H1 (cell line): ENCODE measurements around the gene NDUFS4. TPM values are rescaled to one million over a fixed set of nuclear protein-coding genes. Genes with fewer than 3 reads are reported as not detected.

ENCODE experiments used
- CTCF ChIA-PET: fragments of 300-600 bp; sonication (Branson Sonifier 250); formaldehyde crosslinking; loops from one replicate; lab custom pipeline; 2021; ENCODE audit not compliant: partially characterized antibody; lab: Charles Lee
- POLR2A ChIA-PET: fragments of 300-600 bp; sonication (Branson Sonifier 250); formaldehyde crosslinking; loops from one replicate; lab custom pipeline; 2021; ENCODE audit warnings: inconsistent platforms; ENCODE audit not compliant: partially characterized antibody; lab: Charles Lee
- DNase-seq, 2 experiments: peaks; one replicate each; pipeline versions ENCODE4 v3.0.0 to v3.0.0-alpha.2; 2010 to 2022; ENCODE audit warnings: low spot score in 2 of 2, low read depth in 1 of 2, mixed read lengths in 1 of 2
- FAIRE-seq: peaks from 2 replicates; lab custom pipeline; 2011; peaks lifted over from hg19 to GRCh38; lab: Jason Lieb, UNC
- H2AFZ ChIP-seq: 2 replicates; pipeline ENCODE4 v1.8.1; 2012; ENCODE audit warnings: low read length, inconsistent platforms
- H2AK5ac ChIP-seq: 2 replicates; pipeline ENCODE4 v1.6.1; 2013; ENCODE audit warnings: low read depth, low read length
- H2BK120ac ChIP-seq: replicated peaks from 2 replicates; pipeline ENCODE3; 2013; ENCODE audit warnings: low read depth, low read length, inconsistent platforms
- H2BK12ac ChIP-seq: 2 replicates; pipeline ENCODE4 v1.6.1; 2013; ENCODE audit warnings: low read depth, low read length
- H2BK15ac ChIP-seq: 2 replicates; pipeline ENCODE4 v1.6.1; 2013; ENCODE audit warnings: low read length
- H2BK20ac ChIP-seq: 2 replicates; pipeline ENCODE4 v1.6.1; 2013; ENCODE audit warnings: low read length
- H2BK5ac ChIP-seq: 2 replicates; pipeline ENCODE4 v1.6.1; 2013; ENCODE audit warnings: low read depth, low read length
- H3K14ac ChIP-seq: 2 replicates; pipeline ENCODE4 v1.6.1; 2013; ENCODE audit warnings: inconsistent platforms; ENCODE audit not compliant: insufficient read length
- H3K18ac ChIP-seq: 2 replicates; pipeline ENCODE4 v1.6.1; 2013; ENCODE audit warnings: low read length; ENCODE audit errors: extremely low read depth
- H3K23ac ChIP-seq: 2 replicates; pipeline ENCODE4 v1.6.1; 2013; ENCODE audit warnings: inconsistent platforms; ENCODE audit not compliant: insufficient read length
- H3K23me2 ChIP-seq: 2 replicates; pipeline ENCODE4 v1.6.1; 2013; ENCODE audit warnings: low read depth, low read length
- H3K27ac ChIP-seq: 2 replicates; pipeline ENCODE4 v1.6.1; 2011; ENCODE audit warnings: low read depth, low read length, inconsistent platforms
- H3K27me3 ChIP-seq, 4 experiments: replicated peaks in 1 of 4; 1 replicate in 1 of 4; 2 replicates in 3 of 4; pipeline versions ENCODE4 v1.6.1 to v1.8.1; 2011 to 2013; ENCODE audit warnings: low read length in 3 of 4, mild to moderate bottlenecking in 3 of 4, inconsistent platforms in 2 of 4, mixed read lengths in 2 of 4, moderate library complexity in 1 of 4; ENCODE audit not compliant: control insufficient read depth in 3 of 4, insufficient read depth in 3 of 4; ENCODE audit errors: extremely low read depth in 1 of 4
- H3K36me3 ChIP-seq, 4 experiments: 2 replicates each; pipeline versions ENCODE4 v1.6.1 to v1.8.1; 2011 to 2013; ENCODE audit warnings: mild to moderate bottlenecking in 4 of 4, low read length in 3 of 4, moderate library complexity in 2 of 4, control low read depth in 1 of 4, inconsistent platforms in 1 of 4; ENCODE audit not compliant: insufficient read depth in 4 of 4, control insufficient read depth in 2 of 4
- H3K4ac ChIP-seq: replicated peaks from 2 replicates; pipeline ENCODE3; 2013; ENCODE audit warnings: low read length, low read depth, mixed read lengths, inconsistent platforms; ENCODE audit not compliant: insufficient read length
- H3K4me1 ChIP-seq, 4 experiments: replicated peaks in 1 of 4; 1 replicate in 1 of 4; 2 replicates in 3 of 4; pipeline versions ENCODE4 v1.6.1 to v1.8.1; 2011 to 2013; ENCODE audit warnings: low read length in 3 of 4, inconsistent platforms in 2 of 4, mixed read lengths in 1 of 4; ENCODE audit not compliant: insufficient read depth in 4 of 4, control insufficient read depth in 3 of 4
- H3K4me2 ChIP-seq, 2 experiments: 2 replicates each; pipeline versions ENCODE4 v1.6.1 to v1.8.1; 2011 to 2013; ENCODE audit warnings: low read depth in 2 of 2, low read length in 2 of 2, control low read depth in 1 of 2, inconsistent platforms in 1 of 2, mild to moderate bottlenecking in 1 of 2; ENCODE audit not compliant: insufficient read depth in 1 of 2
- H3K4me3 ChIP-seq, 4 experiments: fragments of 200-600, 300-600 bp in 1 of 4; sonication (generic), shearing (Covaris generic), sonication (Bioruptor Twin) in 1 of 4; 2 replicates each; pipeline versions ENCODE4 v1.5.1 to v1.8.1; 2011 to 2016; ENCODE audit warnings: low read length in 4 of 4, low read depth in 3 of 4, control low read depth in 2 of 4, inconsistent platforms in 2 of 4, mild to moderate bottlenecking in 2 of 4, mixed read lengths in 1 of 4, moderate library complexity in 1 of 4; ENCODE audit not compliant: insufficient read depth in 2 of 4; ENCODE audit errors: extremely low read depth in 1 of 4
- H3K56ac ChIP-seq: replicated peaks from 2 replicates; pipeline ENCODE3; 2013; ENCODE audit warnings: low read depth, mild to moderate bottlenecking, mixed read lengths, low read length, inconsistent platforms; ENCODE audit not compliant: insufficient read length
- H3K79me1 ChIP-seq: 2 replicates; pipeline ENCODE4 v1.6.1; 2013; ENCODE audit warnings: low read depth, low read length, control low read depth
- H3K79me2 ChIP-seq, 2 experiments: 2 replicates each; pipeline versions ENCODE4 v1.6.1 to v1.8.1; 2012 to 2013; ENCODE audit warnings: low read length in 2 of 2, mild to moderate bottlenecking in 2 of 2, inconsistent platforms in 1 of 2; ENCODE audit not compliant: insufficient read depth in 2 of 2, control insufficient read depth in 1 of 2
- H3K9ac ChIP-seq, 4 experiments: replicated peaks in 1 of 4; 1 replicate in 1 of 4; 2 replicates in 3 of 4; pipeline versions ENCODE4 v1.6.1 to v1.8.1; 2011 to 2013; ENCODE audit warnings: low read depth in 3 of 4, low read length in 3 of 4, control low read depth in 2 of 4, mild to moderate bottlenecking in 2 of 4, moderate library complexity in 2 of 4, inconsistent platforms in 1 of 4; ENCODE audit errors: extremely low read depth in 1 of 4
- H3K9me3 ChIP-seq, 2 experiments: 2 replicates each; pipeline versions ENCODE4 v1.6.1 to v1.8.1; 2012 to 2013; ENCODE audit warnings: mild to moderate bottlenecking in 2 of 2, moderate library complexity in 2 of 2, control low read depth in 1 of 2, inconsistent platforms in 1 of 2, low read depth in 1 of 2, low read length in 1 of 2, mixed read lengths in 1 of 2; ENCODE audit not compliant: insufficient read depth in 2 of 2
- H4K20me1 ChIP-seq, 2 experiments: replicated peaks in 1 of 2; 2 replicates each; pipeline versions ENCODE3 to v1.8.1; 2011 to 2013; ENCODE audit warnings: inconsistent platforms in 2 of 2, low read length in 2 of 2, mild to moderate bottlenecking in 1 of 2; ENCODE audit not compliant: insufficient read depth in 2 of 2, control insufficient read depth in 1 of 2
- H4K5ac ChIP-seq: 2 replicates; pipeline ENCODE4 v1.6.1; 2013; ENCODE audit warnings: low read length, low read depth, mixed read lengths, inconsistent platforms; ENCODE audit not compliant: insufficient read length
- H4K8ac ChIP-seq: 2 replicates; pipeline ENCODE4 v1.8.0; 2013; ENCODE audit warnings: mild to moderate bottlenecking, moderate library complexity, low read length, inconsistent platforms; ENCODE audit not compliant: insufficient read depth; ENCODE audit errors: extremely low read depth
- H4K91ac ChIP-seq: replicated peaks from 2 replicates; pipeline ENCODE3; 2013; ENCODE audit warnings: low read length, mixed read lengths, inconsistent platforms; ENCODE audit not compliant: insufficient read length
- CEBPB ChIP-seq: IDR thresholded peaks from 2 replicates; pipeline ENCODE4 v1.6.1; 2012; ENCODE audit warnings: low read depth, low read length
- CREB1 ChIP-seq: IDR thresholded peaks from 2 replicates; pipeline ENCODE4 v1.6.1; 2012; ENCODE audit warnings: inconsistent platforms
- POLR2AphosphoS5 ChIP-seq: IDR thresholded peaks from 2 replicates; pipeline ENCODE4 v1.6.1; 2011; ENCODE audit warnings: low read depth, low read length
- SUZ12 ChIP-seq: fragments of 200-600 bp; sonication (generic); IDR thresholded peaks from 2 replicates; pipeline ENCODE4 v1.6.1; 2012; ENCODE audit warnings: mild to moderate bottlenecking, inconsistent platforms, low read length, moderate library complexity, mixed read lengths
- TEAD4 ChIP-seq: IDR thresholded peaks from 2 replicates; pipeline ENCODE4 v1.6.1; 2012; ENCODE audit warnings: low read depth, low read length, inconsistent platforms, mixed read lengths
- WGBS, 2 experiments: shearing (Covaris generic) in 1 of 2; methylation state at CpG; one replicate each; pipeline versions ENCODE4 v1.1.6 to v1.1.7; 2013 to 2015; ENCODE audit warnings: low lambda C conversion rate in 2 of 2, mixed read lengths in 2 of 2, inconsistent platforms in 1 of 2, low coverage in 1 of 2, missing lambda C conversion rate in 1 of 2; ENCODE audit not compliant: insufficient replicate concordance in 2 of 2, insufficient coverage in 1 of 2, insufficient read length in 1 of 2; ENCODE audit errors: extremely low coverage in 1 of 2, missing lambda C conversion rate in 1 of 2; 5-methylcytosine and 5-hydroxymethylcytosine counted together
- polyA plus RNA-seq, 7 experiments: library from polyadenylated mRNA; depleted of rRNA in 3 of 7; stranded (reverse) in 5 of 7; unstranded in 2 of 7; fragments of >200 nt in 5 of 7; fragments of 200-250 nt in 2 of 7; gene quantifications; 1 replicate in 5 of 7; 2 replicates in 1 of 7; 4 replicates in 1 of 7; pipeline versions ENCODE4 v1.2.1 to v1.2.3, GENCODE V29; 2011 to 2013; ENCODE audit warnings: missing spikeins in 2 of 7, mixed read lengths in 2 of 7
- total RNA-seq: library from RNA; stranded (reverse); fragmentation: NEBNext Ultra II Directional; extraction: Animal tissue kit (Norgen Biotek cat#: 25700); gene quantifications from 2 replicates; pipeline ENCODE4 v1.2.1, GENCODE V29; 2021
- TF ChIP-seq, protein P1 (sequence below), 3 experiments: IDR thresholded peaks; 1 replicate in 2 of 3; 2 replicates in 1 of 3; pipeline versions ENCODE4 v1.5.1 to v1.6.1; 2011; ENCODE audit warnings: low read length in 3 of 3, mild to moderate bottlenecking in 3 of 3, inconsistent platforms in 2 of 3, low read depth in 1 of 3, moderate library complexity in 1 of 3; ENCODE audit not compliant: insufficient read depth in 1 of 3; ENCODE audit errors: control extremely low read depth in 1 of 3

The NDUFS4 gene
- total and polyA plus RNA-seq, 2 of the 8 experiments (the other 6 are each of a cell fraction or from before 2014, with no cell fraction given) = 74.6 to 75.9 TPM

DNA sequence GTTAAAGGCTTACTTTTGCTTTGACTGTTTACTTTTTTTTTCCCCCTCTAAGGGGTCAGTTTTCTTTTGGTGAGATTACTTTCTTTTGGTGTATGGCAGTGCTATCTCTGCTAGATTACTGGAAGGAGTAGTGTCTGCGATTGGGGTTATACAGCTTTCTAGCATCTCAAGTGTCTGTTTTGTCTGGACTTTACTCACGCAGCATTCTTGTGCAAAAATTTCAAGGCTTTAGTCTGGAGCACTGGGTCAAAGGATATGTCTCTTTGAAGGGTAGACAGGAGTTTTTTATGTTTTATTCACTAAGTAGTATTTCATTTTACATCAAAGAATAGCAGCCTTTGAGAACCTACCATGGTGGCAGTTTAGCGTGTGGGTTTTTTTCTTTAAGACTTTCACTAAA lies 52.6 kb downstream of the NDUFS4 start:
- H3K79me2 ChIP-seq = peaks cover 0 to 6% of the 10 kb centered on the region in 2 experiments; a peak in 1 of 4 replicates
- no peak overlapping the region for H2BK15ac ChIP-seq
- no peak overlapping the region for H2BK12ac ChIP-seq
- H4K5ac ChIP-seq = no peak overlapping the region
- no peak overlapping the region for H3K4ac ChIP-seq
- no peak overlapping the region for H3K56ac ChIP-seq
- H3K18ac ChIP-seq = no peak overlapping the region
- peaks cover 0 to 5% (median 0%) of the 10 kb centered on the region in 4 experiments; a peak in 1 of 7 replicates for H3K4me1 ChIP-seq
- H3K4me3 ChIP-seq = no peak overlapping the region
- no peak overlapping the region for H2AK5ac ChIP-seq
- no peak overlapping the region for H3K27ac ChIP-seq
- WGBS, 2 experiments = 77% methylated on average over 3 of the region's 3 CpGs; no CpG with 5 or more reads in 1 of the 2 experiments
- H2BK5ac ChIP-seq = no peak overlapping the region
- no peaks in the 10 kb centered on the region for H3K27me3 ChIP-seq
- H2AFZ ChIP-seq = no peak overlapping the region
- no peaks in the 10 kb centered on the region; a peak in 1 of 8 replicates for H3K36me3 ChIP-seq
- no peak overlapping the region for H3K23ac ChIP-seq
- H2BK120ac ChIP-seq = no peak overlapping the region
- POLR2A ChIA-PET = no interaction called here
- no peaks in the 10 kb centered on the region for H4K20me1 ChIP-seq
- FAIRE-seq (no peak), DNase-seq (no peak)
- no peak overlapping the region for H3K14ac ChIP-seq
- H3K23me2 ChIP-seq = no peaks in the 10 kb centered on the region
- CTCF ChIA-PET = interaction anchor here (0.6 kb wide), 2 partner anchors 8 to 602 kb away, joined by 3 read pairs; no protein-coding TSS in a partner anchor
- no peak overlapping the region for H4K8ac ChIP-seq
- no peaks in the 10 kb centered on the region for H3K9me3 ChIP-seq
- H3K79me1 ChIP-seq = no peaks in the 10 kb centered on the region
- no peak for TF ChIP-seq POLR2AphosphoS5
- TF ChIP-seq, protein P1, sequence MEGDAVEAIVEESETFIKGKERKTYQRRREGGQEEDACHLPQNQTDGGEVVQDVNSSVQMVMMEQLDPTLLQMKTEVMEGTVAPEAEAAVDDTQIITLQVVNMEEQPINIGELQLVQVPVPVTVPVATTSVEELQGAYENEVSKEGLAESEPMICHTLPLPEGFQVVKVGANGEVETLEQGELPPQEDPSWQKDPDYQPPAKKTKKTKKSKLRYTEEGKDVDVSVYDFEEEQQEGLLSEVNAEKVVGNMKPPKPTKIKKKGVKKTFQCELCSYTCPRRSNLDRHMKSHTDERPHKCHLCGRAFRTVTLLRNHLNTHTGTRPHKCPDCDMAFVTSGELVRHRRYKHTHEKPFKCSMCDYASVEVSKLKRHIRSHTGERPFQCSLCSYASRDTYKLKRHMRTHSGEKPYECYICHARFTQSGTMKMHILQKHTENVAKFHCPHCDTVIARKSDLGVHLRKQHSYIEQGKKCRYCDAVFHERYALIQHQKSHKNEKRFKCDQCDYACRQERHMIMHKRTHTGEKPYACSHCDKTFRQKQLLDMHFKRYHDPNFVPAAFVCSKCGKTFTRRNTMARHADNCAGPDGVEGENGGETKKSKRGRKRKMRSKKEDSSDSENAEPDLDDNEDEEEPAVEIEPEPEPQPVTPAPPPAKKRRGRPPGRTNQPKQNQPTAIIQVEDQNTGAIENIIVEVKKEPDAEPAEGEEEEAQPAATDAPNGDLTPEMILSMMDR (IDR thresholded peaks at IDR 0.05; ENCODE audit: control extremely low read depth in 1 of 3, insufficient read depth in 1 of 3, low read depth in 1 of 3, low read length in 3 of 3) = no peak
- TF ChIP-seq CREB1 = no peak
- no peak for TF ChIP-seq SUZ12
- TF ChIP-seq TEAD4 = no peak
- TF ChIP-seq CEBPB = no peak
- no peak overlapping the region for H4K91ac ChIP-seq
- no peak overlapping the region for H2BK20ac ChIP-seq
- H3K4me2 ChIP-seq = no peak overlapping the region
- no peak overlapping the region for H3K9ac ChIP-seq
